Esophagus squamous epithelium (tissue), 5 donors: ENCODE data around the gene KLHL29. TPM values are rescaled to one million over a fixed set of nuclear protein-coding genes. Genes with fewer than 3 reads are reported as not detected.

Experiments
- DNase-seq: peaks from one replicate; lab custom pipeline; 2025; lab: John Stamatoyannopoulos, UW
- H3K27ac ChIP-seq, 4 donors: fragments of 200-600 bp; sonication (generic); one replicate each; pipeline ENCODE4 v1.5.1; 2016 to 2019; ENCODE audit warnings: mild to moderate bottlenecking in 1 of 4
- H3K27me3 ChIP-seq, 4 donors: fragments of 200-600 bp; sonication (generic); 1 replicate in 3 of 4; 2 replicates in 1 of 4; pipeline versions ENCODE4 v1.5.1 to v1.6.0; 2017 to 2021; ENCODE audit warnings: antibody characterized with exemption in 1 of 4
- H3K36me3 ChIP-seq, 3 donors: fragments of 200-600 bp; sonication (generic); one replicate each; pipeline ENCODE4 v1.5.1; 2016 to 2019
- H3K4me1 ChIP-seq, 3 donors: fragments of 200-600 bp; sonication (generic); one replicate each; pipeline ENCODE4 v1.5.1; 2017 to 2019
- H3K4me3 ChIP-seq, 4 donors: fragments of 200-600 bp; sonication (generic); 1 replicate in 3 of 4; 2 replicates in 1 of 4; pipeline ENCODE4 v1.5.1; 2016 to 2019; ENCODE audit warnings: mild to moderate bottlenecking in 2 of 4, moderate library complexity in 1 of 4
- H3K9me3 ChIP-seq, 3 donors: fragments of 200-600 bp; sonication (generic); one replicate each; pipeline ENCODE4 v1.5.1; 2016 to 2019
- CTCF ChIP-seq, 6 experiments: fragments of 450-650 bp in 4 of 6; fragments of 200-600 bp in 2 of 6; sonication (generic) in 2 of 6; IDR thresholded peaks; one replicate each; pipeline ENCODE4 v1.5.1; 2016 to 2019; ENCODE audit warnings: antibody characterized with exemption in 6 of 6, mild to moderate bottlenecking in 4 of 6, moderate library complexity in 4 of 6
- POLR2A ChIP-seq, 4 donors: fragments of 450-650 bp; IDR thresholded peaks; one replicate each; pipeline ENCODE4 v1.6.1; 2017; ENCODE audit warnings: antibody characterized with exemption in 4 of 4, mild to moderate bottlenecking in 4 of 4, moderate library complexity in 3 of 4
- WGBS, 2 donors: methylation state at CpG; one replicate each; pipeline ENCODE4 v1.1.5; 2018; 5-methylcytosine and 5-hydroxymethylcytosine counted together
- intact Hi-C: fragments of 100-400 bp; cut with DNase I; formaldehyde crosslinking; loops from one replicate; pipeline ENCODE4 v1.15.0; 2022
- total RNA-seq, 4 donors: library from RNA; depleted of rRNA; stranded (reverse); fragments of >200 nt; gene quantifications; one replicate each; pipeline ENCODE4 v1.1.0, GENCODE V29; 2016
- donor health status: DM: yes; HTN: yes; CAD: no.

Gene KLHL29
- total RNA-seq, 4 donors from 2014 or later = 3.4 to 11.8 (median 5.9) TPM

- peaks cover 7 to 22% (median 10%) of the 10 kb centered on the region in 3 donors for H3K4me1 ChIP-seq
- no peak for TF ChIP-seq POLR2A (IDR thresholded peaks at IDR 0.05)
- no peak for DNase-seq
- peak overlapping the region in 1 of 4 donors; percentile 25 for H3K27ac ChIP-seq
- H3K27me3 ChIP-seq = peaks cover 0 to 4% (median 0%) of the 10 kb centered on the region in 4 donors
- no peaks in the 10 kb centered on the region for H3K36me3 ChIP-seq
- H3K4me3 ChIP-seq = peak overlapping the region in 3 of 4 donors; percentile 27 to 57 (median 38)
- intact Hi-C loops = no loop called here
- 28 to 44% methylated on average over 8 to 37 of the region's 46 CpGs for WGBS, 2 donors
- H3K9me3 ChIP-seq = no peaks in the 10 kb centered on the region
Measured at GRCh38 chr2:23662941-23663920, 278.3 kb downstream of the KLHL29 start.

- 33 to 45% methylated on average over 6 to 7 of the region's 9 CpGs for WGBS, 2 donors
- Histone ChIP-seq H3K4me3 (no peak overlapping the region), H3K9me3 (no peaks in the 10 kb centered on the region), H3K27me3 (peaks cover 0 to 4% (median 0%) of the 10 kb centered on the region in 4 donors), H3K27ac (no peak overlapping the region), H3K4me1 (peaks cover 10 to 31% (median 14%) of the 10 kb centered on the region in 3 donors), H3K36me3 (no peaks in the 10 kb centered on the region)
- intact Hi-C loops = no loop called here
- TF ChIP-seq CTCF (IDR thresholded peaks at IDR 0.05) (no peak), POLR2A (IDR thresholded peaks at IDR 0.05) (no peak)
- no peak for DNase-seq
Measured at GRCh38 chr2:23664066-23664788, 279.2 kb downstream of the KLHL29 start.

- 93 to 95% methylated on average over 3 to 4 of the region's 12 CpGs for WGBS, 2 donors
- H3K9me3 ChIP-seq = no peaks in the 10 kb centered on the region
- H3K36me3 ChIP-seq = no peaks in the 10 kb centered on the region
- H3K27ac ChIP-seq = no peak overlapping the region
- peaks cover 21 to 52% (median 28%) of the 10 kb centered on the region in 3 donors for H3K4me1 ChIP-seq
- TF ChIP-seq POLR2A (IDR thresholded peaks at IDR 0.05) (no peak), CTCF (IDR thresholded peaks at IDR 0.05) (no peak)
- no peak overlapping the region for H3K4me3 ChIP-seq
- peaks cover 0 to 4% (median 0%) of the 10 kb centered on the region in 4 donors for H3K27me3 ChIP-seq
- no peak for DNase-seq
- intact Hi-C loops = no loop called here
Measured at GRCh38 chr2:23666241-23666979, 281.4 kb downstream of the KLHL29 start.

GRCh38 chr2:23666980-23667357 lies 282.0 kb downstream of the KLHL29 start:
- Histone ChIP-seq H3K27ac (no peak overlapping the region), H3K9me3 (no peaks in the 10 kb centered on the region), H3K4me1 (peaks cover 21 to 52% (median 28%) of the 10 kb centered on the region in 3 donors), H3K27me3 (peaks cover 0 to 4% (median 0%) of the 10 kb centered on the region in 4 donors), H3K36me3 (no peaks in the 10 kb centered on the region), H3K4me3 (no peak overlapping the region)
- WGBS, 2 donors = 87 to 90% methylated on average over 6 to 7 of the region's 7 CpGs
- intact Hi-C loops = no loop called here
- TF ChIP-seq POLR2A (IDR thresholded peaks at IDR 0.05) (no peak), CTCF (IDR thresholded peaks at IDR 0.05) (no peak)
- no peak for DNase-seq

GRCh38 chr2:23668756-23669304 lies 283.9 kb downstream of the KLHL29 start:
- intact Hi-C loops = no loop called here
- peaks cover 15 to 38% (median 24%) of the 10 kb centered on the region in 3 donors for H3K4me1 ChIP-seq
- no peaks in the 10 kb centered on the region for H3K9me3 ChIP-seq
- TF ChIP-seq POLR2A (IDR thresholded peaks at IDR 0.05) (no peak), CTCF (IDR thresholded peaks at IDR 0.05) (no peak)
- H3K27me3 ChIP-seq = no peaks in the 10 kb centered on the region
- DNase-seq = no peak
- H3K27ac ChIP-seq = peak overlapping the region in 3 of 4 donors; percentile 79 to 82 (median 80)
- WGBS, 2 donors = no CpG with 5 or more reads among the region's 12 CpGs
- no peak overlapping the region for H3K4me3 ChIP-seq
- H3K36me3 ChIP-seq = no peaks in the 10 kb centered on the region
